ENCODE measurements around the gene CSF1R. TPM values are rescaled to one million over a fixed set of nuclear protein-coding genes. Genes with fewer than 3 reads are reported as not detected.

CSF1R gene
- 0.05 to 0.37 TPM (median 0.09 TPM) in 5 replicates for total RNA-seq (2022; extraction: Qiagen RNA extraction; ENCODE audit: low read depth)

DNA sequence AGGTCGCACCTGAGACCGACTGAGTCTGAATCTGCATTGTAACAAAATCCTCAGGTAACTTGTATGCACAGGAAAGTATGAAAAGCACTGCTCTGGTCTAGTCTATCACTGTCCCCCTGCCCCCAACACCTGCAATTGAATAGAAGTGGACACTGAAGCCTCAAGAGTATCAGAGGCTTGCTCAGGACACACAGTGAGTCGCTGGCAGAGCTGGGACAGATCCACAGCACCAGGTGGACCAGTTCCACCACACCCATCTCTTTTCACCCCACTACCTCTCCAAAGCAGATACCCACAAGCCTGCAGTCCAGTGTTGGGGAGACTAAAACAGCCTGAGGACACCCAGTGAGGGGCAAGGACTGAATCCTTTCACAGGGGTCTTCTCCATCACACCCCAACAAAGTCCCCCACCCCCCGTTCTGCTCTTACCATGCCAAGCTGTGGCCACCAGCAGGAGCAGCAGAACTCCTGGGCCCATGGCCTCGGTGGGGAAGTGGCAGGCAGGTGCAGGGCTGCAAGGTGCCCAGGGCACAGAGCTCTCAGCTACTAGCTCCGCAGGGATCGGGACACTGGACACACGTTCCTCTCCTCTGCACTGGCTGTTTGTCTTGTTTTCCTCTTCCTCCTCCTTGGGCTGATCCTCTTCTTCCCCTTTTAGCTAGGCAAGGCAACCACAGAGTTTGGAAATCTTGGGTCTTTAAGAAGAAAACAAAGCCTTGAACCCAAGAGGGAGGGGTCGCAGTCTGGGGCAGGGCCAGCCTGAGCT, at the start of gene CSF1R:
TSS of gene CSF1R (minus strand) at position 605 of the 766 bp plus-strand sequence. CDS start at position 478, 127 bp downstream.

Other genes starting within 250 kb of the CSF1R start
- gene PDE6A, start 141.8 kb downstream of the CSF1R start, total RNA-seq (2022; extraction: Qiagen RNA extraction; ENCODE audit: low read depth) = 0.11 to 0.18 TPM (median 0.14 TPM) in 5 replicates
- 23.0 to 36.5 TPM (median 29.5 TPM) in 5 replicates for gene SLC26A2, start 125.8 kb downstream of the CSF1R start, total RNA-seq (2022; extraction: Qiagen RNA extraction; ENCODE audit: low read depth)
- 5.2 to 6.4 TPM (median 5.4 TPM) in 5 replicates for gene TIGD6, start 85.9 kb downstream of the CSF1R start, total RNA-seq (2022; extraction: Qiagen RNA extraction; ENCODE audit: low read depth)
- 29.7 to 31.9 TPM (median 31.4 TPM) in 5 replicates for gene HMGXB3, start 85.8 kb downstream of the CSF1R start, total RNA-seq (2022; extraction: Qiagen RNA extraction; ENCODE audit: low read depth)
- gene PDGFRB, start 69.3 kb upstream of the CSF1R start, total RNA-seq (2022; extraction: Qiagen RNA extraction; ENCODE audit: low read depth) = 0.08 to 0.36 TPM (median 0.09 TPM) in 5 replicates
- gene CDX1, start 80.2 kb upstream of the CSF1R start, total RNA-seq (2022; extraction: Qiagen RNA extraction; ENCODE audit: low read depth) = not detected in 5 replicates
- gene SLC6A7, start 103.5 kb upstream of the CSF1R start, total RNA-seq (2022; extraction: Qiagen RNA extraction; ENCODE audit: low read depth) = 0.02 to 0.06 TPM (median 0.03 TPM) in 4 of 5 replicates, not detected in the other
- gene CAMK2A, start 203.2 kb upstream of the CSF1R start, total RNA-seq (2022; extraction: Qiagen RNA extraction; ENCODE audit: low read depth) = 0.96 to 1.4 TPM (median 1.0 TPM) in 5 replicates
- gene ARSI, start 216.4 kb upstream of the CSF1R start, total RNA-seq (2022; extraction: Qiagen RNA extraction; ENCODE audit: low read depth) = 41.1 to 52.9 TPM (median 45.5 TPM) in 5 replicates